ENCODE measurements around the gene FAIM.
"Not testable (repeated sequence)": the region's sequence is repeated elsewhere in the genome, so short reads cannot be mapped to it uniquely, and the experiment has no call there.

Gene FAIM

GRCh38 chr3:138680974-138681373 lies 72.4 kb downstream of the FAIM start:
- H3K27ac ChIP-seq (ENCODE audit: low read length); H3K9me3 ChIP-seq (ENCODE audit: control insufficient read depth in 1 of 2, low read length in 2 of 2); H3K4me1 ChIP-seq (ENCODE audit: control insufficient read depth in 1 of 2, insufficient read depth in 2 of 2, low read length in 2 of 2); H3K27me3 ChIP-seq (ENCODE audit: low read depth, low read length); H3K4me3 ChIP-seq (ENCODE audit: low read depth in 1 of 2, low read length in 2 of 2): not testable (repeated sequence)
- peaks cover 11 to 16% of the 10 kb centered on the region in 2 donors for H3K36me3 ChIP-seq (ENCODE audit: control insufficient read depth in 1 of 2, insufficient read depth in 2 of 2, low read length in 2 of 2)

GRCh38 chr3:138681463-138682220 lies 73.1 kb downstream of the FAIM start:
- no peak overlapping the region for H3K4me3 ChIP-seq (ENCODE audit: low read depth in 1 of 2, low read length in 2 of 2)
- H3K9me3 ChIP-seq (ENCODE audit: control insufficient read depth in 1 of 2, low read length in 2 of 2): peaks cover 0 to 6% of the 10 kb centered on the region in 2 donors
- H3K27ac ChIP-seq (ENCODE audit: low read length): no peak overlapping the region
- H3K36me3 ChIP-seq (ENCODE audit: control insufficient read depth in 1 of 2, insufficient read depth in 2 of 2, low read length in 2 of 2): peaks cover 5 to 18% of the 10 kb centered on the region in 2 donors
- no peaks in the 10 kb centered on the region for H3K27me3 ChIP-seq (ENCODE audit: low read depth, low read length)
- H3K4me1 ChIP-seq (ENCODE audit: control insufficient read depth in 1 of 2, insufficient read depth in 2 of 2, low read length in 2 of 2): no peaks in the 10 kb centered on the region

GRCh38 chr3:138682648-138683047 lies 74.1 kb downstream of the FAIM start:
- Histone ChIP-seq H3K36me3 (ENCODE audit: control insufficient read depth in 1 of 2, insufficient read depth in 2 of 2, low read length in 2 of 2) (peaks cover 10 to 22% of the 10 kb centered on the region in 2 donors), H3K9me3 (ENCODE audit: control insufficient read depth in 1 of 2, low read length in 2 of 2) (no peaks in the 10 kb centered on the region), H3K27ac (ENCODE audit: low read length) (no peak overlapping the region), H3K4me3 (ENCODE audit: low read depth in 1 of 2, low read length in 2 of 2) (no peak overlapping the region), H3K27me3 (ENCODE audit: low read depth, low read length) (no peaks in the 10 kb centered on the region), H3K4me1 (ENCODE audit: control insufficient read depth in 1 of 2, insufficient read depth in 2 of 2, low read length in 2 of 2) (no peaks in the 10 kb centered on the region)

Measured in muscle layer of duodenum (tissue), 2 donors.